GM18508 (cell line): ENCODE data around the gene GCK.
"Not testable (repeated sequence)": the region's sequence is repeated elsewhere in the genome, so short reads cannot be mapped to it uniquely, and the experiment has no call there.

Source experiments
- ATAC-seq: cut with Tn5 transposase; IDR thresholded peaks from one replicate; pipeline ENCODE4 v1.9.1; 2021; ENCODE audit warnings: moderate number of reproducible peaks; ENCODE audit not compliant: insufficient read depth, unreplicated experiment

GCK gene

DNA sequence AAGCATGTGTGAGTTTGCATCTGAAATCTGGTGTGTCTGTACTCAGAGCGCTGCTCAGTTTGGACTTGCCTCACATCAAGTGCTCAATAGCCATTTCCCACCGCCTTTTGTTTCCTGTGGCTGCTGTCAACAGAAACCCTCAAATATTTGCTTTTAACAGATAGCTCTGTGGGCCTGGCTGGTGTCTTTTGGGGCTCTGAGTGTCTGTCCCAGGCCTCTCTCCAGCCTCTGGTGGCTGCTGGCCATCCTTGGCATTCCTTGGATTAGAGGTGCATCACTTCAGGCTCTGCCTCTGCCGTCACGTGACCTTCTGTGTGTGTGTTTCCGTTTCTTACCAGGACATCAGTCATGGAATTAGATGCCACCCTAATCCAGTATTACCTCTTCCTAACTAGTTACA lies 20.9 kb upstream of the GCK start:
- no peak for ATAC-seq

- ATAC-seq: no peak
Measured at GRCh38 chr7:44208085-44208484, 18.8 kb upstream of the GCK start.

GRCh38 chr7:44206008-44206407 lies 16.8 kb upstream of the GCK start:
- ATAC-seq: no peak

DNA sequence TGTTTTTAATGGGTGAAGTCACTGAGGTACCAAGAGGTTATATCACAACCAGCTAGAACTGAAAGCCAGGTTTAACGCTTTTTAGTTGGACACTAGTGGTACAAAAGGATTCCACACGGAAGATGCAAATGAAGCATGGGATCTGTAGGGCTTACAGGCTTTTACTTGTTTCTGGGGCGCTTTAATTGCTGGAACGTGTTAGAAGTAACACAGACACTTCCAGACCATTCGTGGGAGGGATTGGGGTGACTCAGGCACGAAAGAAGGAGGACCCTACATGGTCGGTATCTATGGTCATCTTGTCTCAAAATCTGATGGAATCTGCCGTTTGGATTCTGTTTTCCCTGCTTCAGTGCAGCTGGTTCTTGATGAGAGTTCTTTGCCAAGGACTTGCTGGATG lies 12.6 kb upstream of the GCK start:
- no peak for ATAC-seq

DNA sequence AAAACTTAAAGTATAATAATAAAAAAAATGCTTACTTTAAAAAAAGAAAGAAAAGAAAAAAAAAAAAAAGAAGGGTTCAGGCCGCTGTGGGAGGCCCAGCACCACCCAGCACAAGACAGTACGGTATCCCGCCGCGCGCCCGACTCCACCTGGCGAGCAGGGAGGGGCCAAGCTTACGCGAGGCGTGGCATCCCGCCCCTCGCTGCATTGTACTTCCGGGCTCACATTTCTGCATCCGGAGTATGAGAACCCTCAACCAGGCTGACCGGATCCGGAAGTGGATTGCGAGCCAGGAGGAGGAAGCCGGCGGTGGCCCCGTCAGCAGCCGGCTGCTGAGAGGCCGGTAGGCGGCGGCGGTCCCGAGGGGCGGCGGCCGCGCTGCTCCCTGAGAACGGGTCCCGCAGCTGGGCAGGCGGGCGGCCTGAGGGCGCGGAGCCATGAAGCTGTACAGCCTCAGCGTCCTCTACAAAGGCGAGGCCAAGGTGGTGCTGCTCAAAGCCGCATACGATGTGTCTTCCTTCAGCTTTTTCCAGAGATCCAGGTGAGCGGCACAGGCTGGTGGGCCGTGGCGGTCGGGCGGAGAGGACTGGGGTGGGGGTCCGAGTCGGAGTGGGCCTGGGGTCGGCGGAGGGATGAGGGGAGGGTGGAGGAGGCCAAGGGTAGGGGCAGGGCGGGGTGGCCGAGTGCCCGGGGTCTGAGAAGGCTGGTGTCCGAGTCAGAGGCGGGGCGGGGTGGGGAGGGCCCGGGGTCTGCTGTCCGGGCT lies 11.6 kb upstream of the GCK start, which contains the start of gene YKT6:
Gene YKT6, plus strand, starts transcription at position 280 of the 763 bp plus-strand sequence. Its CDS starts 158 bp downstream, at position 438.
- ATAC-seq: peak; percentile 96

GRCh38 chr7:44200163-44200562 lies 10.9 kb upstream of the GCK start:
- ATAC-seq: not testable (repeated sequence)

- ATAC-seq: no peak
Measured at GRCh38 chr7:44197474-44197873, 8.2 kb upstream of the GCK start.

DNA sequence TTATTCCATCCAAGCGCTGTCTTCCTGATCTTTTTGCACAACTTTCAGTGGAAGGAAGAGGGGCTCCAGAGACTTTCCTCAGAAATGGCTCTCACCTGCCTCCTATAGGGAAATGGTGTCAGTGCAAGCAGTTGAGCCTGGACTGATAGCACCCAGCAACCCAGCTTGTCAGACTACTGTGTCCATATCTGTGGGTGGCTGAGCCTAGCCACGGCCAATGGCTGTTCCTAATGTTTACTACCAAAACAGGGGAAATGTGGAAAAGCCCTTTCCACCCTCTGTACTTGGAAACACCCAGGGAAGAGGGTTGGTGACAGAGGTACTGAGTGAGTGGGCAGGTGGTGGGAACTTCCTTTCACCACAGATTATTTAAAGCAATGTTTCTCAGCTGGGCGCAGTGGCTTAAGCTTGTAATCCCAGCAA lies 7.2 kb upstream of the GCK start:
- no peak for ATAC-seq

- no peak for ATAC-seq
Measured at GRCh38 chr7:44195889-44196288, 6.7 kb upstream of the GCK start.

DNA sequence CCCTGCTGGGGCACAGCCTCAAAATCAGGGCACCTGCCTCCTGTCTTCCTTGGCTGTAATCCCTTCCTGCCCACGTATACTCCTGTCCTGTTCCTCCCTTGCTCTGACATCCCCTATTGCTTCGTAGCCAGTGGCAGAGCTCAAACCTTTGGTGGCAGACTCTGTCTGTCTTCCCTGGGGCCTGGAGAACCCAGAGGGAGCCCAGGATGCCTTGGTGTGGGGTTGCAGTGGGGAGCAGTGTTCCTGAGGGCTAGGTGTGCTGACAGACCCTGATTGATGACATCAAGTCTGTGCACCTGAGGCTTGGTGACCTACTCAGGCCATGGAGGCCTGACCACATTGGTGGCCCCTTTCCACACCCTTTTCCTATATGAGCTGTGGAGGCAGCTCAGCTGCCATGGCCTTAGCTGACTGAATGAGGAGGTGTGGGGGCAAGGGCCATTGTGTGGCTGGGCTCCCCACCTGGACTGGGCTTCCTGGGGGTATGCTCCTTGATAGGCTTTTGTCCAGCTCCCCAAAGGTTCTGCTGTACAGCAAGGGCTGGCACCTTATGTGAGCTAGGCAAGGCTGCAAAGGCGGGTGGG lies 5.4 kb upstream of the GCK start:
- ATAC-seq: no peak

- no peak for ATAC-seq
Measured at GRCh38 chr7:44194069-44194468, 4.8 kb upstream of the GCK start.

DNA sequence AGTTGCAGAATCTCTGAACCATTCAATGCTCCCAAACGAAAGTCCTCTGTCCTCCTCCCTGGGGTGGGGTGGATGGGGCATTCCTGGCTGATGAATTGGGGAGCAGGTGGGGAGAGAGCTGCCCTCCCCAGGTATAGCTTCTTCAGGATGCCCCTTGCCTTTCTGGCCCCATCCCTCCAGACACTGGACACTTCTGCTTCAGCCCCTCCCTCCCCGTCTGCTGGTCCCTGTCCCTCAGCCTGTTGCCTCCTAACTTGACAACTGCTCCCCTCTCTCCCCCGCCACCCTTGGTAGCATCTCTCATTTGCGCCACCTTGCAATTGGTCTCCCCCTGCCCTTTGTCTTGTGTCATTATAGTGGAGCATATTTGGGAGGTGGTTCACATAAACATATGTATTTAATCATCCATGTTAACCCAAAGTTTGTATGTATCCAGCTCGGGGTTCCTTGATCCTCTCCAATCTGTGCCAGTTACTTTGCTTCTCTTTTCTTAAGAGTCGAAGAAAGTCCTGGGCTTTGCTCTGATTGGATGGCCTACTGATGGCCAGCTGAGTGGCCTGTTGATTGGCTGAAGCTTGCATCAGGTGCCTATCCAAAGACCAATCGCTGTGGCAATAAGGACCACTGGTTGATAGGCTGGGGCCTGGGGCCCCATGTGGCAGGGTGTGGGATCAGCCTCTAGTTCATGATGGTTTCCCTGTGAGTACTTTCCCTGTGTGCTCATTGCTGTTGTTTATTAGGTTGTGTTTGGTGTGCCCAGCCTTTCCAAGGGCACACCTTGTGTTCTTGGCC lies 4.0 kb upstream of the GCK start:
- ATAC-seq: no peak

GRCh38 chr7:44191171-44191570 lies 1.9 kb upstream of the GCK start:
- ATAC-seq: no peak

DNA sequence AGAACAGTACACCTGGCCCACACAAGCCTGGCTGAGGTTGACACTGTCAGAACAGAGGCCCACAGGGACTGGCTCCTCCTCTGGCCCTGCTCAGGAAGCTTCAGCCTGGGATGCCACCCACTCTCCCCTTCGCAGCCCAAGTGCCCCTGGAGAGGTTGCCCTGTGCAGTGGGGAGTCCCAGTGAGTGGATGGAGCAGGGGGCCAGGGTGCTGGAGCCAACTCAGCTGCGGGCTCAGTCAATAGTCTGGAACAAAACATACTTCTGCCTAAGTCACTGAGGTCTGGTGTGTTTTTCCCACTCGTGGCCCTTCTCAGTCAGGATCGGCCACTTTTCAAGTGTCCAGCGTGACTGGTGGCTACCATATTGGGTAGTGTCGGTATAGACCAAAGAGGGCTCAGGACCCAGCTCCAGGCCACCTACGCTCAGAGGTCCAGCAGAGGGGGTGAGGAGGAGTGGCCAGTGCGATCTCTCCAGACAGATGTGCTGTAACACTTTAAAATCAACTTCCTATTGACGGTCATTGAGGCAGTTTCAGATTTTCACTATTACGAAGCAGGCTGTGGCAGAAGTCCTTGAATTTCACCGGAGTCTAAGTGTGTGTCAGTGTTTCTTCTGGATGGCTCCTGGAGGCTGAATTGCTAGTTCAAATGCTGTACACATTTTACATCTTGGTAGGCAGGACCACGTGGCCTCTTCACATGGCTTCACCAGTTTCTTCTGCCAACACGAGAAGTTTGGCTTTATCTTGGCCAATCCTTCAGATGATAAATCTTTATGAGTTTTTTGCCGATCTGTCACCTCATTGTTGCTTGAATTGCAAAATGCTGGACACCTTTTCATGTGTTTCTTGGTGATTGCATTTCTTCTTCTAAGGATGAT lies 994 bp upstream of the GCK start:
- ATAC-seq: no peak

DNA sequence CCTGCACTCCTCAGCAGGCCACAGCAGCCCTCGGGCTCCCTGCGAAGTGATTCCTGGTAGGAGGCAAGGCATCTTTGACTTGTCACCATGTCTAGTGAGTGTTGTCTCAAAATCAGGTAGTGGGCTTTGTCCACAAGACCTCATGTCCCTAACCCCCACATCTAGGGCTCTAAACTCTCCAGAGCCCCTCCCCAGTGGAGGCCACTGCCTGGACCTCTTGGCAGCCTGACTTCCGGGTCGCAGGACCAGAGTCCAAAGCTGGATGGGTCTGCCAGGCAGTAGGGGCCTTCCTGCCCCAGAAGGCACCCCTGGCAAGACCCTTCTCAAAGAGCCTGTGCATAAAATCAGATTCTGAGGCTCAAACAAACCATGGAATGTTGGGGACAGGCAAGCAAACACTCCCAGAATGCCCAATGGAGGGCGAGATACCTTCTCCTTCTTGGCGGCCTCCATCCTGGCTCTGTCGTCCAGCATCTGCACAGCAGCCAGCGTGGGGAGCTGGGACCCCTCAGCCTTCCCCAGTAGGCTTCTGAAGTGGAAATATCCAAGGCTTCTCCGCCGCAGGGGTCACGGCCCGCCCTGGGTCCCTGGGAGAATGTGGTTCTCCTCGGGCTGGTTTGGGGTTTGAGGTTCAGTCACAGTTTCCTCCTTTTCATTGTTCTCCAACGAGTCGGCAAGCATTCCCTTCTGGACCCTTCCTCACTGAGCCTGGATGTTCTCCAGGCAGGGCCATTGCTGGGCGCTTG lies 586 bp downstream of the GCK start:
- no peak for ATAC-seq

DNA sequence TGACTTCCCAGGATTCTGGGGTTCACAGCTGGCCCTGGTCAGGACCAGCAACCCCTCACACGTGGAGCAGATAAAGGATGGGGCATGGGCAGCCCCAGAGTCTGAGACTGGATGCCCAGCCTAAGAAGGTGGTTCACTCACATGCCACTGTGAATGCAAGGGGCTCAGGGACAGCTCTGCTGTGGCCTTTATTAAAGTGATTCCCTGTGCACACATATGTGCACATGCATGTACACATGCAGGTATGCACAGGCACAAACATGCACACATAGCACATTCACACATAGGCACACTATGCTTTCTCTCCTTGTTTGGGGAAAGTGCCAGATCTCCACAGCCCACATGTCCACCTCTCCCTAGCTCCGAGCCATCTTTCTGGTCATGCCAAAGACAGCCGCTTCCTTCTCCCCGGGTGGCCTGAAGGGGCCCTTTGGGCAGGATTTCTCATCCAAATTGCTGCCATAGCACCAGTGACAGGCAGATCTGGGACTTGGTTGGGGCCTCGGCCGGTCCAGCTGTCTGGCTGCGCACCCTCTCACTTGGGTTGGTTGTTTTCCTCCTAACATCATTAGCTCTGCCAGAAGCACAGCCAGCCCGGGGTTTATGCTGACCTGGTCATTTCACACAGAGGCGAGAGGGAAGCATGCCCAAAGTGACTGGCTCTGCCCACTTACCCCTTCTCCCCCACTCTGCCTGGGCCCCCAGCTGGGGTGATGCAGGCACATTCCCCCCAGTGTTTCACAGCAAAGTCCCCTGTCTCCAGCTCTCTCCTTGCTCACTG lies 1.4 kb downstream of the GCK start:
- no peak for ATAC-seq

DNA sequence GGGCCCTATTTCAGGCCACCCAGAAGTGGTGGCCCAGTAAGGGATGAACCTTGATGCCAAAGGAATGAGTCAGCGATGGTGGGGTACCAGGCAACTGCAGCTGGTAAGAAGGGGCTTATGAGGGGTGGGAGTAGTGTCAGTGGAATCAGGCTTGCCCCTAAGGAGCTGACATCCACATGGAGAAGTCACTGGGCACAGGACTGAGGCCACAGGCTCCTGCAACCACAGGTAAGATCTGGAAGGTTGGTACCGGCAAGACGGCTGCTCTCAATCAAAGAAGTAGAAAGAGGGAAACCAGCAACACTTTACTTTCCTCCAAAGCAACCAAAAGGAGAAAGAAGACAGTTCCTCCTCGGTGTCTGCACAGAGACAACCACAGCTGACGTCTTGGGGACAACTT lies 2.5 kb downstream of the GCK start:
- no peak for ATAC-seq

DNA sequence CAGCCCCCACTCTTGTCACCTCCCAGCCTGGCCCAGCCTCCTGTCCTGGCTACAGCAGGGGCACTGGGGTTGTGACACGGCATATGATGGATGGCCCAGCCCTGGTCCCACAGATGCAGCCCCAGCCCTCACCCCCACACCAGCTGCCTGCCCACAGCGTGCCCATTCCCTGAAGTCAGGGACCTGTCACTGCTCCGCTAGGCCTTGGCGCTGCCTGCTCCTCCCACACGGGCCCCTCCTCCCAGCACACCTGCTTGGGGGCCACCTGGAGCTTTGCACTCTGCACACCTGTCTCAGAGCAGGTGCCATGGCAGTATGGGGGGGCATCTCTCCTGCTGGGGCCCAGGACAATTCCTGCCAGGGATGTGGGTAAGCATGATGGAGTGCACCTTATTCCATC lies 3.5 kb downstream of the GCK start:
- no peak for ATAC-seq

DNA sequence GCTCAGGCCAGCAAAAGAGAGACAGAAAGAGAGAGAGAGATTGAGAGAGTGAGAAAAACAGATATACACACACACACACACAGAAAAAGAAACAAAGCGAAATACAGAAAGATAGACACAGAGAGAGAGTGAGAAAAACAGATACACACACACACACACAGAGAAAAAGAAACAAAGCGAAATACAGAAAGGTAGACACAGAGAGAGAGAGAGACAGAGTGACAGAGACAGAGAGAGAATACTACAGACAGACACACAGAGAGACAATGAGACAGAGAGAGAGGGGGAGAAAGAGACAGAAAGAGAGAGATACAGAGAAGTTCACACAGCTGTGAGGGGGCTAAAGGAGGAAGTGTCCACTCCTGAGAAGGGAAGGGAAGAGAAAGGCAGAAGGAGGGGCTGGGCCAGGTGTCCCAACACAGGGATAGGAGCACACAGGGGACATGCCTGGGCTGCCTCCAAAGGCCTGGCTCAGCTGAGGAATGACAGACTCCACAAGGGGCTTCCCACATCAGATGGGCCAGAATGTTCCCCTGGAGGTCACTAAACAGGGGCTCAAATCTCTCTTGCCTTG lies 4.3 kb downstream of the GCK start:
- ATAC-seq: no peak
